ENCODE results near the gene ATG16L2. TPM values are rescaled to one million over a fixed set of nuclear protein-coding genes. Genes with fewer than 3 reads are reported as not detected.
"Not testable (repeated sequence)": the region's sequence is repeated elsewhere in the genome, so short reads cannot be mapped to it uniquely, and the experiment has no call there.

Gene ATG16L2
- total RNA-seq, 5 donors from 2014 or later (not counting 1 experiment from before 2014, with no cell fraction given) = 107 to 145 (median 127) TPM

- H3K36me3 Mint-ChIP-seq = peaks cover 19% of the 10 kb centered on the region
- no peak for ATAC-seq (replicated peaks in 1 of 4)
- peaks cover 12 to 24% (median 19%) of the 10 kb centered on the region in 3 donors for H3K4me1 Mint-ChIP-seq
- no peak overlapping the region for H3K27ac Mint-ChIP-seq
- Histone ChIP-seq H3K4me1 (ENCODE audit: control insufficient read depth in 1 of 2, extremely low read depth in 1 of 2, insufficient read depth in 2 of 2, low read length in 2 of 2) (peaks cover 0 to 11% of the 10 kb centered on the region in 2 experiments), H3K27ac (ENCODE audit: low read length) (no peak overlapping the region), H3K9me3 (no peaks in the 10 kb centered on the region), H3K36me3 (ENCODE audit: control insufficient read depth in 2 of 2, extremely low read depth in 1 of 2, insufficient read depth in 1 of 2, low read length in 1 of 2) (peaks cover 0 to 11% of the 10 kb centered on the region in 2 donors), H3K27me3 (replicated peaks in 1 of 2; ENCODE audit: control insufficient read depth in 2 of 2, extremely low read depth in 1 of 2, insufficient read depth in 2 of 2, low read length in 1 of 2) (no peaks in the 10 kb centered on the region), H3K4me3 (ENCODE audit: control insufficient read depth in 1 of 2, extremely low read depth in 1 of 2, low read length in 1 of 2) (no peak overlapping the region)
- no peak for DNase-seq
- H3K4me3 Mint-ChIP-seq = no peak overlapping the region
- POLR2A ChIA-PET = no interaction called here
- 43% methylated on average over 1 of the region's 2 CpGs for WGBS (ENCODE audit: insufficient coverage)
- H3K9me3 Mint-ChIP-seq = no peaks in the 10 kb centered on the region
- H3K27me3 Mint-ChIP-seq = no peaks in the 10 kb centered on the region
- CTCF ChIA-PET = interaction anchor here in 1 of 2 donors (0.7 kb wide), 1 partner anchor 1082 kb away, joined by 6 read pairs; no protein-coding TSS in a partner anchor
Measured at GRCh38 chr11:72807792-72808191, 6.4 kb upstream of the ATG16L2 start.

GRCh38 chr11:72808331-72808798 is 5.8 kb upstream of the ATG16L2 start:
- no CpG with 5 or more reads among the region's 4 CpGs for whole genome bisulfite sequencing (ENCODE audit: insufficient coverage)
- Mint-ChIP-seq H3K4me3 (no peak overlapping the region), H3K4me1 (peaks cover 18 to 30% (median 25%) of the 10 kb centered on the region in 3 donors), H3K36me3 (peaks cover 19% of the 10 kb centered on the region), H3K9me3 (no peaks in the 10 kb centered on the region), H3K27me3 (no peaks in the 10 kb centered on the region), H3K27ac (no peak overlapping the region)
- Histone ChIP-seq H3K36me3 (ENCODE audit: control insufficient read depth in 2 of 2, extremely low read depth in 1 of 2, insufficient read depth in 1 of 2, low read length in 1 of 2) (peaks cover 0 to 11% of the 10 kb centered on the region in 2 donors), H3K27ac (ENCODE audit: low read length) (no peak overlapping the region), H3K4me3 (ENCODE audit: control insufficient read depth in 1 of 2, extremely low read depth in 1 of 2, low read length in 1 of 2) (no peak overlapping the region), H3K4me1 (ENCODE audit: control insufficient read depth in 1 of 2, extremely low read depth in 1 of 2, insufficient read depth in 2 of 2, low read length in 2 of 2) (peaks cover 1 to 17% of the 10 kb centered on the region in 2 experiments), H3K27me3 (replicated peaks in 1 of 2; ENCODE audit: control insufficient read depth in 2 of 2, extremely low read depth in 1 of 2, insufficient read depth in 2 of 2, low read length in 1 of 2) (no peaks in the 10 kb centered on the region), H3K9me3 (no peaks in the 10 kb centered on the region)
- ChIA-PET POLR2A (no interaction called here), CTCF (interaction anchor here in 1 of 2 donors (0.7 kb wide), 1 partner anchor 1081 kb away, joined by 6 read pairs; no protein-coding TSS in a partner anchor)
- no peak for DNase-seq
- ATAC-seq (replicated peaks in 1 of 4) = no peak

DNA sequence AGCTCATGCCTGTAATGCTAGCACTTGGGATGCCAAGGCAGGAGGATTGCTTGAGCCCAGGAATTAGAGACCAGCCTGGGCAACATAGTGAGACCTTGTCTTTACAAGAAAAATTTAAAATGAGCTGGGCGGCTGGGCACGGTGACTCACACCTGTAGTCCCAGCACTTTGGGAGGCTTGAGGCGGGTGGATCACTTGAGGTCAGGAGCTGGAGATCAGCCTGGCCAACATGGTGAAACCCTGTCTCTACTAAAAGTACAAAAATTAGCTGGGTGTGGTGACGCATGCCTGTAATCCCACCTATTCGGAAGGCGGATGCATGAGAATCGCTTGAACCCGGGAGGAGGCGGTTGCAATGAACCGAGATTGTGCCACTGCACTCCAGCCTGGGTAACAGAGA is 2.5 kb upstream of the ATG16L2 start:
- H3K27ac ChIP-seq (ENCODE audit: low read length); H3K9me3 ChIP-seq; H3K27me3 ChIP-seq (replicated peaks in 1 of 2; ENCODE audit: control insufficient read depth in 2 of 2, extremely low read depth in 1 of 2, insufficient read depth in 2 of 2, low read length in 1 of 2); H3K4me3 ChIP-seq (ENCODE audit: control insufficient read depth in 1 of 2, extremely low read depth in 1 of 2, low read length in 1 of 2); POLR2A ChIA-PET; DNase-seq; ATAC-seq (replicated peaks in 1 of 4); CTCF ChIA-PET; H3K9me3 Mint-ChIP-seq; H3K27me3 Mint-ChIP-seq: not testable (repeated sequence)
- H3K36me3 ChIP-seq (ENCODE audit: control insufficient read depth in 2 of 2, extremely low read depth in 1 of 2, insufficient read depth in 1 of 2, low read length in 1 of 2) = peaks cover 0 to 11% of the 10 kb centered on the region in 2 donors
- Mint-ChIP-seq H3K4me3 (peak overlapping the region in 2 of 3 donors; percentile 24 to 47), H3K27ac (peak overlapping the region in 1 of 2 donors; percentile 43), H3K4me1 (peaks cover 31 to 52% (median 46%) of the 10 kb centered on the region in 3 donors), H3K36me3 (peaks cover 14% of the 10 kb centered on the region)
- peaks cover 7 to 39% of the 10 kb centered on the region in 2 experiments for H3K4me1 ChIP-seq (ENCODE audit: control insufficient read depth in 1 of 2, extremely low read depth in 1 of 2, insufficient read depth in 2 of 2, low read length in 2 of 2)
- WGBS (ENCODE audit: insufficient coverage) = 100% methylated on average over 3 of the region's 10 CpGs

DNA sequence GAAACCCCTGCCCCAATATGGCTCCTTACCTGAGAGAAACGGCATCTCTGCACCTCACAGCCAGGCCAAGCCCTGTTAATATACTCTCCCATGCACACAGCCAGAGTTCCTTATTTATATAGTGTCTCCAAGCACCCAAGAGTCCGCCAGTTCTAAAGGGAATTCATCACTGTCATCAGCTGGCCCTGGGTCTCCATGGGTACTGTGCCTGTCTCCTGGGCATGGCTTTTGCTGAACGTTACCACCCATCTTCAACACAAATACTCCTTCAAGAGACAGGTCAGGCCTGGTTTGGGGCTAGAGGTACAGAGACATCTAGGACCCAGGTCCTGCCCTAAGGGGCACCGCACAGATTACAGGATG is 1.6 kb upstream of the ATG16L2 start:
- H3K4me1 Mint-ChIP-seq = peaks cover 35 to 60% (median 49%) of the 10 kb centered on the region in 3 donors
- H3K4me1 ChIP-seq (ENCODE audit: control insufficient read depth in 1 of 2, extremely low read depth in 1 of 2, insufficient read depth in 2 of 2, low read length in 2 of 2) = peaks cover 7 to 48% of the 10 kb centered on the region in 2 experiments
- H3K9me3 ChIP-seq = no peaks in the 10 kb centered on the region
- peak overlapping the region; percentile 100 for H3K27ac ChIP-seq (ENCODE audit: low read length)
- no peaks in the 10 kb centered on the region for H3K27me3 ChIP-seq (replicated peaks in 1 of 2; ENCODE audit: control insufficient read depth in 2 of 2, extremely low read depth in 1 of 2, insufficient read depth in 2 of 2, low read length in 1 of 2)
- H3K27me3 Mint-ChIP-seq = no peaks in the 10 kb centered on the region
- 54% methylated on average over 3 of the region's 4 CpGs for WGBS (ENCODE audit: insufficient coverage)
- peaks cover under 1 to 17% of the 10 kb centered on the region in 2 donors for H3K36me3 ChIP-seq (ENCODE audit: control insufficient read depth in 2 of 2, extremely low read depth in 1 of 2, insufficient read depth in 1 of 2, low read length in 1 of 2)
- no peaks in the 10 kb centered on the region for H3K9me3 Mint-ChIP-seq
- CTCF ChIA-PET = interaction anchor here (0.6 to 1.4 kb wide), 4 partner anchors 10 to 87 kb away, joined by 3 to 9 read pairs (median 6); partner anchors contain the start of gene STARD10 (in 1 of the 2)
- peak overlapping the region; percentile 95 to 99 (median 97) for H3K4me3 Mint-ChIP-seq
- ATAC-seq (replicated peaks in 1 of 4) = no peak
- H3K36me3 Mint-ChIP-seq = peaks cover 18% of the 10 kb centered on the region
- POLR2A ChIA-PET = no interaction called here
- peak overlapping the region in 1 of 2 donors; percentile 84 for H3K4me3 ChIP-seq (ENCODE audit: control insufficient read depth in 1 of 2, extremely low read depth in 1 of 2, low read length in 1 of 2)
- peak overlapping the region; percentile 96 to 97 for H3K27ac Mint-ChIP-seq
- DNase-seq = no peak

- H3K4me3 ChIP-seq (ENCODE audit: control insufficient read depth in 1 of 2, extremely low read depth in 1 of 2, low read length in 1 of 2) = peak overlapping the region; percentile 84 to 87
- H3K36me3 ChIP-seq (ENCODE audit: control insufficient read depth in 2 of 2, extremely low read depth in 1 of 2, insufficient read depth in 1 of 2, low read length in 1 of 2) = peaks cover 6 to 21% of the 10 kb centered on the region in 2 donors
- H3K36me3 Mint-ChIP-seq = peaks cover 23% of the 10 kb centered on the region
- no peaks in the 10 kb centered on the region for H3K9me3 Mint-ChIP-seq
- DNase-seq = peak; percentile 17 to 77 (median 45)
- WGBS (ENCODE audit: insufficient coverage) = 1% methylated on average over 23 of the region's 24 CpGs
- CTCF ChIA-PET = interaction anchor here (0.6 to 1.4 kb wide), 4 partner anchors 10 to 88 kb away, joined by 3 to 9 read pairs (median 6); partner anchors contain the start of gene STARD10 (in 1 of the 2)
- peak overlapping the region; percentile 96 to 97 for H3K27ac Mint-ChIP-seq
- H3K4me3 Mint-ChIP-seq = peak overlapping the region; percentile 95 to 99 (median 97)
- ATAC-seq (replicated peaks in 1 of 4) = peak; percentile 8 to 24 (median 14)
- no peaks in the 10 kb centered on the region for H3K27me3 Mint-ChIP-seq
- H3K4me1 Mint-ChIP-seq = peaks cover 39 to 66% (median 52%) of the 10 kb centered on the region in 3 donors
- H3K9me3 ChIP-seq = no peaks in the 10 kb centered on the region
- H3K4me1 ChIP-seq (ENCODE audit: control insufficient read depth in 1 of 2, extremely low read depth in 1 of 2, insufficient read depth in 2 of 2, low read length in 2 of 2) = peaks cover 7 to 50% of the 10 kb centered on the region in 2 experiments
- peak overlapping the region; percentile 100 for H3K27ac ChIP-seq (ENCODE audit: low read length)
- no peaks in the 10 kb centered on the region for H3K27me3 ChIP-seq (replicated peaks in 1 of 2; ENCODE audit: control insufficient read depth in 2 of 2, extremely low read depth in 1 of 2, insufficient read depth in 2 of 2, low read length in 1 of 2)
- POLR2A ChIA-PET = no interaction called here
Measured at GRCh38 chr11:72812967-72813739, 1.1 kb upstream of the ATG16L2 start.

DNA sequence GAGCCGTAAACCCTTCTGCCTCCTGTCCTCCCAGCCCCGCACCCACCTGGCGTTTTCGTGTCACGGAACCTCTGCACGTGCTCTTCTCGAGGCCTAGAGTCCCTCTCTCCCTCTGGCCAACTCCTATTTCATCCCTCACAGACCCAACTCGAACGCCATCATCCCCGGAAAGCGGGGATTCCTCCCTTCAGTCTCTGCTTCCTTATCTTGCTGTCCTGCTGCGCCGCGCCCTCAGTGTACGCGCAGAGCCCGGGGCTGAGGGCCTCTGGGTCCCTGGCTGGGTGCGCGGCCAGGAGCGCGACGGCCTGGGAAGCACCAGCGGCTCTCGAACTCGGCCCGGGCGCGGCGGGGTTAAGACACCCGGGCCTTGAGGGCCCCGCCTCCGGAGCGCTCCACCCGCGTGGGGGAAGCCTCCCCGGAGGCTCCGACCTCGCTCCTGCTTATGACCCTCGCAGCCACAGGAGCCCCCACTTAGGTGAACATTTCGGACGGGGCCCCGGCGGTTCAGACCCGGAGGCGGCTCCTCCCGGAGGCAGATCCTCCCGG is 398 bp upstream of the ATG16L2 start:
- under 1% methylated on average over 47 of the region's 47 CpGs for WGBS (ENCODE audit: insufficient coverage)
- peaks cover 44 to 69% (median 55%) of the 10 kb centered on the region in 3 donors for H3K4me1 Mint-ChIP-seq
- H3K27ac Mint-ChIP-seq = peak overlapping the region; percentile 96 to 97
- DNase-seq (peak in 17 of 35 experiments; percentile 71 to 94 (median 78)), ATAC-seq (replicated peaks in 1 of 4) (peak; percentile 73 to 82 (median 76))
- POLR2A ChIA-PET = interaction anchor here in 1 of 2 donors (0.7 kb wide), 1 partner anchor 65 kb away, joined by 3 read pairs; no protein-coding TSS in a partner anchor
- Histone ChIP-seq H3K27ac (ENCODE audit: low read length) (peak overlapping the region; percentile 100), H3K36me3 (ENCODE audit: control insufficient read depth in 2 of 2, extremely low read depth in 1 of 2, insufficient read depth in 1 of 2, low read length in 1 of 2) (peaks cover 13 to 23% of the 10 kb centered on the region in 2 donors), H3K4me1 (ENCODE audit: control insufficient read depth in 1 of 2, extremely low read depth in 1 of 2, insufficient read depth in 2 of 2, low read length in 2 of 2) (peaks cover 7 to 50% of the 10 kb centered on the region in 2 experiments), H3K9me3 (no peaks in the 10 kb centered on the region), H3K27me3 (replicated peaks in 1 of 2; ENCODE audit: control insufficient read depth in 2 of 2, extremely low read depth in 1 of 2, insufficient read depth in 2 of 2, low read length in 1 of 2) (no peaks in the 10 kb centered on the region), H3K4me3 (ENCODE audit: control insufficient read depth in 1 of 2, extremely low read depth in 1 of 2, low read length in 1 of 2) (peak overlapping the region; percentile 84 to 87)
- H3K36me3 Mint-ChIP-seq = peaks cover 24% of the 10 kb centered on the region
- CTCF ChIA-PET = interaction anchor here in 1 of 2 donors (1.2 to 1.4 kb wide), 3 partner anchors 9 to 89 kb away, joined by 4 to 9 read pairs (median 7); partner anchors contain the start of gene STARD10
- H3K4me3 Mint-ChIP-seq = peak overlapping the region; percentile 95 to 99 (median 97)
- no peaks in the 10 kb centered on the region for H3K9me3 Mint-ChIP-seq
- H3K27me3 Mint-ChIP-seq = no peaks in the 10 kb centered on the region
